C4-2B (cell line): ENCODE data around the gene SQSTM1.

ENCODE experiments used
- H3K27ac ChIP-seq: fragments of 450-650 bp; 2 replicates; pipeline ENCODE4 v1.5.1; 2017
- ZFX ChIP-seq: fragments of 450-650 bp; IDR thresholded peaks from 2 replicates; pipeline ENCODE4 v1.6.1; 2017
- TF ChIP-seq, protein P1 (sequence below): fragments of 450-650 bp; conservative IDR thresholded peaks from 2 replicates; pipeline ENCODE4 v1.5.1; 2017; ENCODE audit warnings: mild to moderate bottlenecking

The SQSTM1 gene

DNA sequence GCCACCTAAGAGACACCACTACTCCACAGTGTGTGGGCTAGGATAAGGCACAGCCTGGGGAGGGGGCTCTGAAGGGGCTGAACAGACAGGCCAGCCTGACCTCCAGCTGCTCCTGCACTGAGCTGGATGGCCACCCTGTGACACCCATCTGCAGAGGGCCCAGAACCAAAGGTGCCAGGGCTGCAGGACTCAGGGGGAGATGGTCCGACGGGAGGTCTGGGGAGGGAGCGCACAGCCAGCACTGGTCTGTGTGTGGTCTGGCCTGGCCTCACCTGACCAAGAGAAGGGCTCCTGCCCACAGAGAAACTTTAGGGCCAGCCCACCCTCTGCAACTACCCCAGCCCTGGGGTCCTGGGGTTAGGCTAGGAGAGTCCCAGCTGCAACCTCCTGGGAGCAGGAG, 26.1 kb upstream of the SQSTM1 start:
- H3K27ac ChIP-seq, result peak overlapping the region; percentile 88; the same call in 1 of the 2 replicates
- no peak for TF ChIP-seq ZFX
- TF ChIP-seq, protein P1, sequence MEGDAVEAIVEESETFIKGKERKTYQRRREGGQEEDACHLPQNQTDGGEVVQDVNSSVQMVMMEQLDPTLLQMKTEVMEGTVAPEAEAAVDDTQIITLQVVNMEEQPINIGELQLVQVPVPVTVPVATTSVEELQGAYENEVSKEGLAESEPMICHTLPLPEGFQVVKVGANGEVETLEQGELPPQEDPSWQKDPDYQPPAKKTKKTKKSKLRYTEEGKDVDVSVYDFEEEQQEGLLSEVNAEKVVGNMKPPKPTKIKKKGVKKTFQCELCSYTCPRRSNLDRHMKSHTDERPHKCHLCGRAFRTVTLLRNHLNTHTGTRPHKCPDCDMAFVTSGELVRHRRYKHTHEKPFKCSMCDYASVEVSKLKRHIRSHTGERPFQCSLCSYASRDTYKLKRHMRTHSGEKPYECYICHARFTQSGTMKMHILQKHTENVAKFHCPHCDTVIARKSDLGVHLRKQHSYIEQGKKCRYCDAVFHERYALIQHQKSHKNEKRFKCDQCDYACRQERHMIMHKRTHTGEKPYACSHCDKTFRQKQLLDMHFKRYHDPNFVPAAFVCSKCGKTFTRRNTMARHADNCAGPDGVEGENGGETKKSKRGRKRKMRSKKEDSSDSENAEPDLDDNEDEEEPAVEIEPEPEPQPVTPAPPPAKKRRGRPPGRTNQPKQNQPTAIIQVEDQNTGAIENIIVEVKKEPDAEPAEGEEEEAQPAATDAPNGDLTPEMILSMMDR, result no peak

DNA sequence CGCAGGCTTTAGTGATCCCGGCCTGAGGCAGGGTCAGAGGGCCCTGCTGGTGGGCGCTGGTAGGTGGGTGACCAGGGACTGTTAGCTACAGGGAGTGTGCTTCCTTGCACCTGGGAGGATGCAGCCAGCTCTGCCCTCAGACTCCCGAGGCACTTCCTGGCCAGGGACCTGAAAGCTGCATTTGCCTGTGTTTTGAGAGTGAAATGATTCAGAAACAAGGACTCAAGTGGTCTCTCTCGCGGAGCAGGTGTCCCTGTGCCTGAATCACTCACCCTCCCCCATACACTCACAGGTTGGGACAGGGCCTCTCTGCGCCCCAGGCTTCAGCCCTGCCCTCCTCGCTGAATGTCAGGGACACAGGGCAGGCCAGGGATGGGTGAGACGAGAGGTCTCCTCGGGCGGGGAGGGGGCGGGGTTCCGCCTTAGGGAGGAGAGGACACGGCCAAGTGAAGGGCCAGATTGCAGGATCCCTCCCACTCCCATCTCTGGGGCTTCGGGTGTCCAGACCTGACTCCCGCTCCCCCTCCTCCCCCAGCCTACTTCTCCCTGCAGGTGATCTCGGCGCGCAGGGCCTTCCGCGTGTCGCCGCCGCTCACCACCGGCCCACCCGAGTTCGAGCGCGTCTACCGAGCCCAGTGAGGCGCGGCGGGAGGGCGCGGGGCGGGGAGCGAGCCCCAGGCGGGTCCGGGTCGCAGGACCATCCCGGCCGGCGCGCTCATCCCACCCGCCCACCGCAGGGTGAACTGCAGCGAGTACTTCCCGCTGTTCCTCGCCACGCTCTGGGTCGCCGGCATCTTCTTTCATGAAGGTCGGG, 25.4 kb upstream of the SQSTM1 start:
- no peak for TF ChIP-seq ZFX
- TF ChIP-seq, protein P1, result no peak
- peak overlapping the region; percentile 88 for H3K27ac ChIP-seq

DNA sequence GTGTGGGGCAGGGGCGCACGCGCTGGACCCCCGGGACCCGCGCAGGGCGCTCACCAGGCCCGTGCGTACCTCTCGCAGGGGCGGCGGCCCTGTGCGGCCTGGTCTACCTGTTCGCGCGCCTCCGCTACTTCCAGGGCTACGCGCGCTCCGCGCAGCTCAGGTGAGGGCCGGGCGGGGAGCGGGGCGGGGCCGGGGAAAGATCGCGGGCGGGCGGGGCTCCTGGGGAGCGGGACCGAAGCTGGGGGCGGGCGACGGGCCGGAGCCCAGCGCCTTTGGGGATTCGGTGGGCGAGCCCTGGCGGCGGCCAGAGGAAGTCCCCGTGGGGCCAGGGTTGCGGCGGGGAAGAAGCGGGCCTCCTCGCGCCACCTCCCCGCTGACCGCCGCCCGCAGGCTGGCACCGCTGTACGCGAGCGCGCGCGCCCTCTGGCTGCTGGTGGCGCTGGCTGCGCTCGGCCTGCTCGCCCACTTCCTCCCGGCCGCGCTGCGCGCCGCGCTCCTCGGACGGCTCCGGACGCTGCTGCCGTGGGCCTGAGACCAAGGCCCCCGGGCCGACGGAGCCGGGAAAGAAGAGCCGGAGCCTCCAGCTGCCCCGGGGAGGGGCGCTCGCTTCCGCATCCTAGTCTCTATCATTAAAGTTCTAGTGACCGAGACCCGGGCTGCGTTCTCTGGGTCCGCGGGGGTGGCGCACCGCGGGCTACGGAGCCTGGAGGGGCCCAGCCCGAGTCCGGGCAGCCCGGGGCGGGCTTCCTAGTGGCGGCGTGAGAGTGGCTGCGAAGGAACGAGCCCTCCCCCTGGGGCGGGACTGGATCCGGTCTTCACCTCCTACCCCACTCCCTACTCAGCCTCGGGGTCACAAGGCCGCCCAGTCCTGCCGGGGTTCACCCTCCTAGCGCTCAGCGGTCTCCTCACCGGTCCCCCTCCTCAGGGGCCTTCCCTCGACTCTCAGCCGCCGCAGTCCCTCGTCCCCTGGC, 24.6 kb upstream of the SQSTM1 start:
- TF ChIP-seq, protein P1, result peak; percentile 92
- peak; percentile 96 for TF ChIP-seq ZFX
- H3K27ac ChIP-seq, result peak overlapping the region; percentile 88

DNA sequence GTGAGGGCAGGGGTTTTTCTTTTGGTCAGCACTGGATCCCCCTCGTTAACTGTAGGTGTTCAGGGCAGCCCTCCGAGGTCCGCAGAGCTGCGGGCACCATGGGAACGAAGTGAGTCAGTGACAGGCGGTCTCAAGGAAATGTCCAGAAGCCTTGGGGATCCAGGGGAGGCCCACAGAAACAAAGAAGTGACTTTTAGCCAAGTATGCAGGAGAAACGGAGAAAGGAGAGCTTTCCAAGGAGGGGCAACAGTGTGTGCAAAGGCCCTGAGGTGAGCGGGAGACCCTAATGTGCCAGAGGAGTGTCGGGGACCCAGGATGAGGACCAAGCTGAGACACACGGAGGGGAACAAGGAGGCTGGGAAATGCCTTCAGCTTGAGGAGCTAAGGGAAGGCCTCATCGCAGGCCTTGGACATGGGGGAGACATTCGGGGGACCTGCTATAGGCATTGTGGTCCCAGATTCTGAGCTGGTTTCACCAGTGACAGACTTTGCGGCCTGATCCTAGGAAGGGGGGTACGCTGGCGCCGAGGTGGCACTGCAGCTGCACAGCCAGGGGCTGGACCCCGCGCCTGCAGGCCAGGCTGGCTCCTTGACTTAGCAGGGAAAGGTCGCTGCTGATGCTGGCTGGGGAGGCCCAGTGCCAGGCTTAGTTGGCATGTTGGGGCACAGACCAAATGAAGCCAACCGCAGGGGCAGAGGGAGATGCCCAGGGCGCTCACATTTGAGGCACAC, 23.7 kb upstream of the SQSTM1 start:
- TF ChIP-seq, protein P1, result no peak
- no peak for TF ChIP-seq ZFX
- peak overlapping the region; percentile 88 for H3K27ac ChIP-seq

DNA sequence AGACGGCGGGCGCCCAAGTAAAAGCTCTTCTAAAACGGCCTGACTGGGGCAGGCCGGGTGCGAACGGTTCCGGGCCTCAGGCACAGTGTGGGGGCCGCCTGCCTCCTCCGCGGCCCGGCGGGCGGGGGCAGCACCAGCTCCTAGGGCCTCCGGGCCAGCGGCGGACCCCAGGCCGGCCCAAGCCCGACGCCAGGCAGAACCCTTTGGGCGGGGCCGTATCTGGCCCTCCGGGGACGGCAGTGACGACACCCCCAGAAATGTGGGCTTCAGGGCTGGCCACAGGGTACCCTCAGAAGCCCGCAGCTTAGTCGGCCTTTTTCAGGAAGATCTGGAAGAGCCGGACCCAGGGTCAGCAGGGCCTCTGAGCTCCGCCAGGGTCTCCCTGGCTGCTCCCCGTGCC, 23.0 kb upstream of the SQSTM1 start:
- no peak overlapping the region for H3K27ac ChIP-seq
- TF ChIP-seq, protein P1, result no peak
- TF ChIP-seq ZFX, result no peak

DNA sequence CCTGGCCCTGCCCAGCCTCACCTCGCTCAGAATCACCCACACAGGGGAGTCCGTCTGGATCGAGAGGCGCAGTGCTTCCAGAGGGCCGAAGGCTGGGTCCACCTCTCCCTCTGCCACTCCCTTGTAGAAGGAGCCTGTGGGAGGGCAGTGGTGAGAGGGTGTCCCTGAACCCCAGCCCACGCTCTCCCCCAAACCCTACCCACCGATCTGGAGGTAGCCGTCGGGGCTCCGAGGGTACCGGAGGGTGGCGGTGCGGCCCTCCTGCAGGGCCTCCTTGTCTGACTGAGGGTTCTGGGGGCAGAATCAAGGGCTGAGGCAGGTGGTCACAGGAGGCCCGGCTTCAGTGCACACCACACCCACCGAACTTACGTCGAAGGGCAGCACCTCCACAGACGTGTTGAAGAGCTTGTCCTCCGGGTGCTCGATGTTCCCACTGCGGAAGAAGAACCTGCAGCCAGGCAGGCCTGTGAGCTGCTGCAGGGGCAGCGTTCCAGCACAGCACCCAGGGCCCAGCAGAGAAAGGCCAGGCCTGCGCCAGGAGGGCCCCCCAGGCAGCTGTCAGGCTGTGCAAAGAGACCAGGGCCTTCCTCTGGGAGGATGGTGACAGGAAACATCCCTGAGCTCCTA, 22.4 kb upstream of the SQSTM1 start:
- no peak overlapping the region for H3K27ac ChIP-seq
- TF ChIP-seq ZFX, result no peak
- TF ChIP-seq, protein P1, result no peak
